IPS-20b (cell line): ENCODE results near the gene ENDOU.

Experiments
- H3K27ac ChIP-seq: one replicate; pipeline ENCODE4 v1.5.1; 2013; ENCODE audit warnings: low read length
- H3K27me3 ChIP-seq: 2 replicates; pipeline ENCODE4 v1.6.1; 2013; ENCODE audit warnings: mild to moderate bottlenecking, low read length, inconsistent platforms; ENCODE audit not compliant: insufficient read depth
- H3K36me3 ChIP-seq: 2 replicates; pipeline ENCODE4 v1.6.1; 2013; ENCODE audit warnings: low read depth, mild to moderate bottlenecking, inconsistent platforms, low read length, moderate library complexity; ENCODE audit not compliant: insufficient read depth
- H3K4me1 ChIP-seq: 2 replicates; pipeline ENCODE4 v1.6.1; 2013; ENCODE audit warnings: mild to moderate bottlenecking, control low read depth, inconsistent platforms, low read length, moderate library complexity; ENCODE audit not compliant: insufficient read depth
- H3K4me3 ChIP-seq: 2 replicates; pipeline ENCODE4 v1.5.1; 2013; ENCODE audit warnings: mild to moderate bottlenecking, low read length, inconsistent platforms
- H3K9ac ChIP-seq: 2 replicates; pipeline ENCODE4 v1.6.1; 2013; ENCODE audit warnings: low read depth, mild to moderate bottlenecking, inconsistent platforms, low read length, moderate library complexity
- H3K9me3 ChIP-seq: 2 replicates; pipeline ENCODE4 v1.6.1; 2013; ENCODE audit warnings: mild to moderate bottlenecking, low read depth, low read length, inconsistent platforms; ENCODE audit not compliant: insufficient read depth

Gene ENDOU

GRCh38 chr12:47747126-47747525 is 21.8 kb upstream of the ENDOU start:
- Histone ChIP-seq H3K9me3 (no peaks in the 10 kb centered on the region), H3K36me3 (no peaks in the 10 kb centered on the region), H3K4me3 (no peak overlapping the region), H3K9ac (no peak overlapping the region), H3K27ac (no peak overlapping the region), H3K27me3 (no peaks in the 10 kb centered on the region), H3K4me1 (no peaks in the 10 kb centered on the region)

- Histone ChIP-seq H3K9ac (no peak overlapping the region), H3K4me1 (no peaks in the 10 kb centered on the region), H3K27me3 (no peaks in the 10 kb centered on the region), H3K4me3 (no peak overlapping the region), H3K27ac (no peak overlapping the region), H3K9me3 (no peaks in the 10 kb centered on the region), H3K36me3 (no peaks in the 10 kb centered on the region)
Observed at GRCh38 chr12:47746523-47746922, 21.2 kb upstream of the ENDOU start.

GRCh38 chr12:47746073-47746472 is 20.8 kb upstream of the ENDOU start:
- no peaks in the 10 kb centered on the region for H3K4me1 ChIP-seq
- no peaks in the 10 kb centered on the region for H3K36me3 ChIP-seq
- no peaks in the 10 kb centered on the region for H3K27me3 ChIP-seq
- H3K9ac ChIP-seq: no peak overlapping the region
- no peaks in the 10 kb centered on the region for H3K9me3 ChIP-seq
- no peak overlapping the region for H3K27ac ChIP-seq
- no peak overlapping the region for H3K4me3 ChIP-seq

GRCh38 chr12:47745485-47746041 is 20.3 kb upstream of the ENDOU start:
- Histone ChIP-seq H3K4me3 (no peak overlapping the region), H3K36me3 (no peaks in the 10 kb centered on the region), H3K27ac (no peak overlapping the region), H3K27me3 (no peaks in the 10 kb centered on the region), H3K9me3 (no peaks in the 10 kb centered on the region), H3K9ac (no peak overlapping the region), H3K4me1 (no peaks in the 10 kb centered on the region)

- Histone ChIP-seq H3K27me3 (no peaks in the 10 kb centered on the region), H3K36me3 (no peaks in the 10 kb centered on the region), H3K9ac (no peak overlapping the region), H3K4me3 (no peak overlapping the region), H3K9me3 (no peaks in the 10 kb centered on the region), H3K4me1 (no peaks in the 10 kb centered on the region), H3K27ac (no peak overlapping the region)
Observed at GRCh38 chr12:47744778-47745436, 19.6 kb upstream of the ENDOU start.

GRCh38 chr12:47744005-47744651 is 18.8 kb upstream of the ENDOU start:
- Histone ChIP-seq H3K27ac (no peak overlapping the region), H3K36me3 (no peaks in the 10 kb centered on the region), H3K9ac (no peak overlapping the region), H3K27me3 (no peaks in the 10 kb centered on the region), H3K9me3 (no peaks in the 10 kb centered on the region), H3K4me1 (no peaks in the 10 kb centered on the region), H3K4me3 (no peak overlapping the region)

GRCh38 chr12:47743311-47743860 is 18.1 kb upstream of the ENDOU start:
- Histone ChIP-seq H3K4me3 (no peak overlapping the region), H3K9me3 (no peaks in the 10 kb centered on the region), H3K27ac (no peak overlapping the region), H3K4me1 (no peaks in the 10 kb centered on the region), H3K27me3 (no peaks in the 10 kb centered on the region), H3K9ac (no peak overlapping the region), H3K36me3 (no peaks in the 10 kb centered on the region)

- Histone ChIP-seq H3K4me1 (no peaks in the 10 kb centered on the region), H3K4me3 (no peak overlapping the region), H3K36me3 (no peaks in the 10 kb centered on the region), H3K9me3 (no peaks in the 10 kb centered on the region), H3K27me3 (no peaks in the 10 kb centered on the region), H3K9ac (no peak overlapping the region), H3K27ac (no peak overlapping the region)
Observed at GRCh38 chr12:47742253-47742825, 17.0 kb upstream of the ENDOU start.

- Histone ChIP-seq H3K4me1 (no peaks in the 10 kb centered on the region), H3K36me3 (no peaks in the 10 kb centered on the region), H3K4me3 (no peak overlapping the region), H3K9ac (no peak overlapping the region), H3K27me3 (no peaks in the 10 kb centered on the region), H3K9me3 (no peaks in the 10 kb centered on the region), H3K27ac (no peak overlapping the region)
Observed at GRCh38 chr12:47741340-47741703, 16.0 kb upstream of the ENDOU start.

GRCh38 chr12:47740606-47741339 is 15.5 kb upstream of the ENDOU start:
- H3K36me3 ChIP-seq: no peaks in the 10 kb centered on the region
- no peak overlapping the region for H3K4me3 ChIP-seq
- H3K4me1 ChIP-seq: no peaks in the 10 kb centered on the region
- H3K9me3 ChIP-seq: no peaks in the 10 kb centered on the region
- no peak overlapping the region for H3K27ac ChIP-seq
- no peak overlapping the region for H3K9ac ChIP-seq
- no peaks in the 10 kb centered on the region for H3K27me3 ChIP-seq

GRCh38 chr12:47739979-47740378 is 14.7 kb upstream of the ENDOU start:
- Histone ChIP-seq H3K4me3 (no peak overlapping the region), H3K4me1 (peaks cover 4% of the 10 kb centered on the region), H3K9me3 (no peaks in the 10 kb centered on the region), H3K36me3 (no peaks in the 10 kb centered on the region), H3K27ac (no peak overlapping the region), H3K27me3 (no peaks in the 10 kb centered on the region), H3K9ac (no peak overlapping the region)
